Left ventricle myocardium inferior (tissue), 1 donor: Measurements from ENCODE around the gene GNB5. TPM values are rescaled to one million over a fixed set of nuclear protein-coding genes. Genes with fewer than 3 reads are reported as not detected.

Experiments
- DNase-seq: peaks from one replicate; pipeline ENCODE4 v3.0.0-alpha.2; 2020
- H3K27ac ChIP-seq: fragments of 200-600 bp; replicated peaks from 2 replicates; pipeline ENCODE4 v1.8.0; 2021
- H3K27me3 ChIP-seq: fragments of 200-600 bp; 2 replicates; pipeline ENCODE4 v1.8.0; 2021; ENCODE audit warnings: low read depth
- H3K36me3 ChIP-seq: fragments of 200-600 bp; 2 replicates; pipeline ENCODE4 v1.8.0; 2021
- H3K4me1 ChIP-seq: fragments of 200-600 bp; 2 replicates; pipeline ENCODE4 v1.8.0; 2021
- H3K4me3 ChIP-seq: fragments of 200-600 bp; 2 replicates; pipeline ENCODE4 v1.8.0; 2021; ENCODE audit warnings: mild to moderate bottlenecking, moderate library complexity
- H3K9me3 ChIP-seq: fragments of 200-600 bp; replicated peaks from 2 replicates; pipeline ENCODE4 v1.8.0; 2021
- intact Hi-C: fragments of 100-400 bp; cut with micrococcal nuclease; formaldehyde crosslinking; loops from one replicate; pipeline ENCODE4 v1.11.0; 2022
- total RNA-seq: library from RNA; stranded (reverse); fragmentation: NEBNext Ultra II Directional; extraction: Animal tissue kit (Norgen Biotek cat#: 25700); gene quantifications from one replicate; pipeline ENCODE4 v1.2.1, GENCODE V29; 2021
- TF ChIP-seq, protein P1 (sequence below): fragments of 200-600 bp; IDR thresholded peaks from 2 replicates; pipeline ENCODE4 v1.8.0; 2021; ENCODE audit warnings: antibody characterized with exemption, mild to moderate bottlenecking, borderline replicate concordance
- donor health status: DM: no; HTN: yes; CAD: no; lungs with severe emphysema.

The GNB5 gene
- total RNA-seq, 1 donor from 2014 or later = 10.5 TPM

DNA sequence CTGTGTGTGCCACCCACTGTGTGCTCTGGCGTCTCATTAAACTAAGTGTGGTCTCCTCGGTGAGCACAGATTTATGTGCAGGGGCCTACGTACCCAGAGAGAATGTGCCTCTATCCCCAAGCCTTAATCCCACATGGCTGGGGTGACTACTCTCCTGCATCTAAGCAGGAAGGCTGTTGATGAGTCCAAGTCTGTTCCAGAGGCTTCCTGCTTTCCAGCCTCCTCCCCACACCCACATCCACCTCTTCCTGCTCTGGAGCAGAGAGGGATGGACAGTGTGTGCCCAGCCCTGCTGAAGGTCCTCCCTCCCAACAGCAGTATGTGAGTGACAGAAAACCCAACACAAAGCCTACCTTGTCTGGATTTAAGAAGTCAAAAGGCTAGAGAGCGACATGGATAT is 39.8 kb downstream of the GNB5 start:
- Histone ChIP-seq H3K4me3 (no peak overlapping the region), H3K27ac (no peak overlapping the region), H3K36me3 (peaks cover 45% of the 10 kb centered on the region), H3K4me1 (peaks cover 7% of the 10 kb centered on the region), H3K9me3 (no peaks in the 10 kb centered on the region), H3K27me3 (no peaks in the 10 kb centered on the region)
- intact Hi-C loops = no loop called here
- no peak for DNase-seq
- TF ChIP-seq, protein P1, sequence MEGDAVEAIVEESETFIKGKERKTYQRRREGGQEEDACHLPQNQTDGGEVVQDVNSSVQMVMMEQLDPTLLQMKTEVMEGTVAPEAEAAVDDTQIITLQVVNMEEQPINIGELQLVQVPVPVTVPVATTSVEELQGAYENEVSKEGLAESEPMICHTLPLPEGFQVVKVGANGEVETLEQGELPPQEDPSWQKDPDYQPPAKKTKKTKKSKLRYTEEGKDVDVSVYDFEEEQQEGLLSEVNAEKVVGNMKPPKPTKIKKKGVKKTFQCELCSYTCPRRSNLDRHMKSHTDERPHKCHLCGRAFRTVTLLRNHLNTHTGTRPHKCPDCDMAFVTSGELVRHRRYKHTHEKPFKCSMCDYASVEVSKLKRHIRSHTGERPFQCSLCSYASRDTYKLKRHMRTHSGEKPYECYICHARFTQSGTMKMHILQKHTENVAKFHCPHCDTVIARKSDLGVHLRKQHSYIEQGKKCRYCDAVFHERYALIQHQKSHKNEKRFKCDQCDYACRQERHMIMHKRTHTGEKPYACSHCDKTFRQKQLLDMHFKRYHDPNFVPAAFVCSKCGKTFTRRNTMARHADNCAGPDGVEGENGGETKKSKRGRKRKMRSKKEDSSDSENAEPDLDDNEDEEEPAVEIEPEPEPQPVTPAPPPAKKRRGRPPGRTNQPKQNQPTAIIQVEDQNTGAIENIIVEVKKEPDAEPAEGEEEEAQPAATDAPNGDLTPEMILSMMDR = no peak

DNA sequence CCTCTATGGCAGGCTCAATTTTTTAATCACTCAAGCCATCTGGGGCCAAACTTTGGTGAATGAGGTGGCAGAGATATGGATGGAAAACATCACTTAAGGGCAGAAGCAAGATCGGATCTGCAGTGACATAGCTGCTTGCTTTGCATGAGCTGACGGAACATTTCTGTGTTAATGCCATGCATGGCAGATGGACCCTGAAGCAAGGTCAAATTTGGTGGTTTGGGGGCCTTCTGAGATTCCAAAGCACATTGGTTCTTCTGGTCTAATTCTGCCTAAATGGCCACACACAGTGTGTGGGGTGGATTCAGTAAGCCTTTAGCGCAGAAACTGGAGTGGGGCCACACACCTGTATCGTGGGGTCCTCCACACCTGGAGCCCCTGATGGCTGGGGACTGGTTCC is 40.3 kb downstream of the GNB5 start:
- Histone ChIP-seq H3K27me3 (no peaks in the 10 kb centered on the region), H3K9me3 (no peaks in the 10 kb centered on the region), H3K36me3 (peaks cover 48% of the 10 kb centered on the region), H3K4me1 (peaks cover 7% of the 10 kb centered on the region), H3K27ac (no peak overlapping the region), H3K4me3 (no peak overlapping the region)
- intact Hi-C loops = no loop called here
- TF ChIP-seq, protein P1 = no peak
- DNase-seq = no peak

DNA sequence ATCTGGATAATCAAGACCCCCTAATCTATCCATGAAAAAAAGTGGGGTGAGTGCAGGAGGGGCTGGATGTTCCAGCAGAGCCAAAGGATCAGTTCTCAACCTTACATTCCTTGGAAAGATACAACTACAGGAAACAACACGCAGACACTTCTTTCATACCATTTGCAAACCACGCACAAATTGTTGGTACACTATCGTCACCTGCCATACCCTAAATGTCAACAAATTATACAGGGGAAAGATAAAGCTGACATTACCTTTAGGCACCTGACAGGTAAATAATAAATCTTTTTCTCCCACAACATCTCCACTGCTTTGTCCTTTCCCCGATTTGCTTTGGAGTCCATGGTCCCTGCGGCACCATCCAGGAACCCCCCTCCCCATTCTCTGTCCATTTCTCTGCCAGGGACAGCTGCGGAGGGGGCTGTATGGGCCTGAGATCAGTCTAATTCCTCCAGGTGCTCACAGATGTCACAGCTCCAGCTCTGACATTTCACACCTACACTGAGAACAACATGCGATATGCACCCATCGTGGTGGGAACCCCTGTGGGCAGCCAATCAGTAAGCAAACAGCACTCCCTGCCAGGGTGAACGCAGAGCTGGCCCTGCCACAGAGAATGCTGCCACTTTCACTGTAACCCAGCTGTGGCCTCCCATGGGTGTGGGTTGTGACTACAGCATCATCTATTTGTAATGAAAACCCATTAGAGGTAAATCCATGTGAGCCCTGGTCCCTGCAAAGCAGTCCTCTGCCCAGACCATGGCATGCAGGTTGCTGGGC is 41.0 kb downstream of the GNB5 start:
- intact Hi-C loops = no loop called here
- peaks cover 48% of the 10 kb centered on the region for H3K36me3 ChIP-seq
- no peak for DNase-seq

DNA sequence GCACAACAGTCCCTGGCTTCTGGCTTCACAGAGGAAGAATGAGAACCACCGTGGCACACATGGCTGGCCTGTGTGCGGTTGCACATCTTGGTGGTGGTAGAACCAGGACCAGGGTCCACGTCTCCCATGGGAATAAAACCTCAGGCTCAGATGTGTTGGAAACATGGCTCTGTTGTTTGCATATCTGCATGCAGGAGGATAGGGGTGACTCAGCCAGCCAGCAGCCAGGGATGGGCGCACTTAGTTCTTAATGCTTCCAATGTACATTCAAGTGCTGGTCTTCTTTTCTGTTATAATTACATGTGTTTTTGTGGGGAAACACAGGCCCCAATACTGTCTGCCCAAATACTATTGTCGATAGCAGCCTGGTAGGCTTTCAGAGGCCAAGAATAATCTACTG is 42.8 kb downstream of the GNB5 start:
- no peak for DNase-seq
- Histone ChIP-seq H3K36me3 (peaks cover 48% of the 10 kb centered on the region), H3K27ac (no peak overlapping the region), H3K9me3 (no peaks in the 10 kb centered on the region), H3K27me3 (no peaks in the 10 kb centered on the region), H3K4me3 (no peak overlapping the region), H3K4me1 (no peaks in the 10 kb centered on the region)
- TF ChIP-seq, protein P1 = no peak
- intact Hi-C loops = no loop called here

More for the DNA sequence above, 41.0 kb downstream of the GNB5 start:
- Histone ChIP-seq H3K27ac (no peak overlapping the region), H3K4me3 (no peak overlapping the region), H3K27me3 (no peaks in the 10 kb centered on the region), H3K4me1 (peaks cover 3% of the 10 kb centered on the region), H3K9me3 (no peaks in the 10 kb centered on the region)
- TF ChIP-seq, protein P1 = no peak

DNA sequence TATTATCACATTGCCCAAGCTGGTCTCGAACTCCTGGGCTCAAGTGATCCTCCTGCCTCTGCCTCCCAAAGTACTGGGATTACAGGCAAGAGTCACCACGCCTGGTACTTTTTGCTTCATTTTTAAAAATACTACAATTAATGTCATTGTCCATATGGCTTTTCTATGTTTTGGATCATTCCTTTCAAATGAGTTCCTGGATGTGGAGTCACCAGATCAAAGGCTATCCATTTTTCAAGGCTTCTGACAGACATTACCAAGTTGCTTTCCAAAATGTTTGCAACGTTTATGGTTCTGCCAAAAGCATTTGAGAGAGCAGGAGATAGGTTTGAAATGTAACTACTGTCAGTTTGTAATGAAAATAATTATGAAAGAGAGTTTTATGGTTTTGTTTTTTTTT is 44.4 kb downstream of the GNB5 start:
- TF ChIP-seq, protein P1 = no peak
- H3K27ac ChIP-seq = no peak overlapping the region
- intact Hi-C loops = no loop called here
- DNase-seq = no peak
- no peaks in the 10 kb centered on the region for H3K4me1 ChIP-seq
- peaks cover 37% of the 10 kb centered on the region for H3K36me3 ChIP-seq
- no peaks in the 10 kb centered on the region for H3K27me3 ChIP-seq
- H3K4me3 ChIP-seq = no peak overlapping the region
- no peaks in the 10 kb centered on the region for H3K9me3 ChIP-seq
